Activated CD4-positive, alpha-beta memory T cell treated with anti-CD3 and anti-CD28 coated beads for 36 hours (primary cell): Measurements from ENCODE around the gene ATP8B3. TPM values are rescaled to one million over a fixed set of nuclear protein-coding genes. Genes with fewer than 3 reads are reported as not detected.

Source experiments
- CTCF ChIA-PET: fragments of 350-600 bp; sonication (Branson Sonifier 250); formaldehyde crosslinking; loops from one replicate; lab custom pipeline; 2021; ENCODE audit warnings: antibody characterized with exemption, inconsistent platforms; lab: Charles Lee
- POLR2A ChIA-PET: fragments of 350-600 bp; sonication (Branson Sonifier 250); formaldehyde crosslinking; loops from one replicate; lab custom pipeline; 2021; ENCODE audit warnings: antibody characterized with exemption; lab: Charles Lee
- DNase-seq: peaks from one replicate; pipeline ENCODE4 v3.0.0-alpha.2; 2020
- H3K27ac Mint-ChIP-seq: one replicate; pipeline ENCODE4 v1.8.0; 2021; ENCODE audit warnings: mixed read lengths
- H3K27me3 Mint-ChIP-seq: one replicate; pipeline ENCODE4 v1.8.0; 2021; ENCODE audit warnings: mixed read lengths
- H3K36me3 Mint-ChIP-seq: one replicate; pipeline ENCODE4 v1.8.0; 2021; ENCODE audit warnings: mixed read lengths
- H3K4me1 Mint-ChIP-seq: one replicate; pipeline ENCODE4 v1.8.0; 2021; ENCODE audit warnings: low read depth, mixed read lengths
- H3K4me3 Mint-ChIP-seq: one replicate; pipeline ENCODE4 v1.8.0; 2021; ENCODE audit warnings: mild to moderate bottlenecking, mixed read lengths
- H3K9me3 Mint-ChIP-seq: one replicate; pipeline ENCODE4 v1.8.0; 2021; ENCODE audit warnings: mixed read lengths
- intact Hi-C: fragments of 100-400 bp; cut with micrococcal nuclease; formaldehyde crosslinking; loops from one replicate; pipeline ENCODE4 v1.15.1; 2023
- total RNA-seq, 2 experiments: library from RNA; stranded (reverse); gene quantifications; one replicate each; pipeline ENCODE4 v1.2.3, GENCODE V29; 2021

The ATP8B3 gene
- total RNA-seq, 2 experiments from 2014 or later = 9.6 to 10.0 TPM

DNA sequence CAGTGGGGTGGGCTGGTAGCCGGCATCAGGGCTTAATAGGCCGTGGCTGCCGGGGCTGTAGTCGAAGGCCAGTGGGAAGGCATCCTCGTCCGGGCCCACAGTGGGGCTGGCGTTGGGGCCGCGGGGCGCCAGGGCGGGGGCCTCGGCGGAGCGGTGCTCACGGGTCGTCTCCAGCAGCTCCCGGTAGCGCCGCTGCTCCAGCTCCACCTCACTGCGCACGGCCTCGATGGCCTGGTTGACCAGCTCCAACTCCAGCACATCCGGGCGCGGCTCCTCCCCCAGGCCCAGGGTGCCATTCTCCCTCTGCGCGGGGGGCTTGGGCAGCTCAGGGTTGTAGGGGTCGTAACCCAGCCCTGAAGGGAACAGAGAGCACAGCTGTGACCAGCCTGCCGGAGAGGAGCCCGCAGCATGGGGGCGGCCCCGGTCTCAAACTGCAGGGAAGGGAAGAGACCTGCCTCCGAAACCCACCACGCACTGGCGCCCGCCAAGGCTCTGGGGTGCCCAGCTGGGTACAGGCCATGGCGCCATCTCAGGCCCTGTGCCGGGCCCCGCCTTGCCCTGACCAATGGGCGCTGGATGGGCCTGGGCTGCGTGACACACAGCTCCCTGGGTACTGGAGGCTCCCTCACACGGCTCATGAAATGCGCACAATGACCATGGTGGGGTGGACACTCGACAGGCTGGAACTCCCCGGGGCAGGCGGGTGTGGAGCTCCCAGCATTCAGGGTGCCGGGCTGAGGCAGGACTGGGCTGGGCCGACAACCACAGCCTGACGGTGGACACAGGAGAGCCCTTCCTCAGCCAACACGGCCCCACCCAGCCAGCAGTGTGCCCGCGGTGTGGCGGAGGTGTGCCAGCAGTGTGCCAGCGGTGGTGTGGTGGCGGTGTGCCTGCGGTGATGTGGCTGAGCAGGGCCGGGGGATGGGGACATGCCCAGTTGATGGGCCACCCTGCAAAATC lies 16.5 kb upstream of the ATP8B3 start:
- no peaks in the 10 kb centered on the region for H3K9me3 Mint-ChIP-seq
- no peak for DNase-seq
- POLR2A ChIA-PET = no interaction called here
- no peaks in the 10 kb centered on the region for H3K4me1 Mint-ChIP-seq
- CTCF ChIA-PET = interaction anchor here (1.8 to 3.1 kb wide), 2 partner anchors 9 to 41 kb away, joined by 4 to 25 read pairs; no protein-coding TSS in a partner anchor
- intact Hi-C loops = no loop called here
- no peak overlapping the region for H3K4me3 Mint-ChIP-seq
- no peaks in the 10 kb centered on the region for H3K27me3 Mint-ChIP-seq
- H3K36me3 Mint-ChIP-seq = peaks cover 8% of the 10 kb centered on the region
- H3K27ac Mint-ChIP-seq = no peak overlapping the region

DNA sequence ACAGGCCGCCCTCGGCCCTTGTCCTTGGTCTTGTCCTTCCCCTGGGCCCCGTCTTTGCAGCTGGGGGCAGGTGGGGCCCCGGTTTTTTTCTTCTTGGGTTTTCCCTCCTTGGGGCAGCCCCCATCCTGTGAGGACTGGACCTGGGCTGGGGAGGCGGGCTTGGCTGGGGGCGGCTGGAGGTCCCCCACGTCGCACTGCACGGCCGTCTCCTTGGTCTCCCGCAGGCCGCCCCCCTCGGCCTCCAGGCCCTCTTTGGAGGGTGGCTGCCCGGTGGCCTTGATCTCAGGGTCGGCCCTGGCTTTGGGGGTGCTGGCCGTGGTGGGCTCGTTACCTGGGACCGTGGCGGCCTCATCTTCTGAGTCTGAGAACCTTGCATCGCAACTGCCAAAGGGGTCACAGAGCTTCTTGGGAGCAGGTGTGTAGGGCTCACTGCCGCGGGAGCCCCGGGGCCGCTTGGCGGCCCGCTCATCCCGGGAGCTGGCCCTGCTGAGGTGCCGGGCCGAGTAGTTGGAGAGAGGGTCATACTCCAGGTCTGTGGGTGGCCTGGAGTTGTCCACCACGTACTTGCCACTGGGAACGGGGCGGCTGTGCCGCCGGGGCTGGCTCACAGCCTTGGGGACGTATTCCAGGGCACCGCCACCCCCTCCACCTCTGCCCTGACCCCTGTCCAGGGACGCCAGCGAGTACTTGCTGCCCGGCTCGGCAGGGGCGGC lies 15.6 kb upstream of the ATP8B3 start:
- no peaks in the 10 kb centered on the region for H3K27me3 Mint-ChIP-seq
- H3K27ac Mint-ChIP-seq = no peak overlapping the region
- ChIA-PET CTCF (interaction anchor here (0.6 to 3.5 kb wide), 4 partner anchors 10 to 155 kb away, joined by 3 to 25 read pairs (median 19); no protein-coding TSS in a partner anchor), POLR2A (no interaction called here)
- peaks cover 10% of the 10 kb centered on the region for H3K36me3 Mint-ChIP-seq
- no peak overlapping the region for H3K4me3 Mint-ChIP-seq
- intact Hi-C loops = no loop called here
- H3K9me3 Mint-ChIP-seq = no peaks in the 10 kb centered on the region
- DNase-seq = no peak
- no peaks in the 10 kb centered on the region for H3K4me1 Mint-ChIP-seq

DNA sequence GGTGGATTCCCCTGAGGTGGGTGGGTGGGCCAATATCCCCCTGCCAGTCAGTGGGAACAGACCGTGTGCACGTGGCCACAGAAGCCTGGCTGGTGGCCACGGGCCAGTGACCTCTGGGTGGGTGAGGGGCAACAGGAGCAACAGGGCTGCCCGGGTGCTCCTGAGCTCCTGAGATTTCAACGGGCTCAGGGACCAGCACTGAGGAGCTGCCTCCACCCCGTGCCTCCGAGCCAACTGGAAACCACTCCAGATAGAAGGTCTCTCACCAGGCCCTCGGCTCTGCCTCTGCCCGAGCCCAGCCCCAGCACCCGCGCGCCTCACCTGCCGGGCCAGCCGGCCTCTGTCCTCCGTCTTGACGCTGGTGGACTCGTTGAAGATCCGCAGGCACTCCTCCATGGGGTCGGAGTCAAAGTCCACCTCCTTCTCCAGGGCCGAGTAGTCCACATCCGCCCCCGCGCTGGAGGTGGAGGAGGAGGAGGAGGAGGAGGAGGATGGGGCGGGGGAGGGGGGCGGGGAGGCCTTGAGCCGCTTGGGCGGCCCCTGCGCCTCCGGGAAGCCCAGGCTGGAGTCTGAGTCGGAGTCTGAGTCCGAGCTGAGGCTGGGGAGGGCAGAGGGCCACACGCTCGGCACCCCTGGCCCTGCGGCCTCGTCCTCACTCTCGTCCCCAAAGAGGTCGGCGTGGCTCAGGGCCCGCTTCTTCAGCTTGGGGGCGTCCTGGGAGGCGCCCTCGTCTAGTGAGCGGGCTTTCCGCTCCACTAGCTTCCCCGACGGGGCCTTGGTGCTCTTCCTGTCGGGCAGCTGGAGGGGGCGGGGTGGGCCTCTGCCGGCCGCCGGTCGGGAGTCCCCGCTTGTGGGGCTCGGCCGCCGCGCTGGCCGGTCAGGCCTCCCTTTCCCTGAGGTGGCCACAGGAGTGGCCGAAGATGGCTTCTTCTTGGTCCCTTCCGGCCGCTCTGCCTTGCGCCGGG lies 14.8 kb upstream of the ATP8B3 start:
- H3K9me3 Mint-ChIP-seq = no peaks in the 10 kb centered on the region
- POLR2A ChIA-PET = no interaction called here
- no peaks in the 10 kb centered on the region for H3K27me3 Mint-ChIP-seq
- DNase-seq = no peak
- no peak overlapping the region for H3K4me3 Mint-ChIP-seq
- no peaks in the 10 kb centered on the region for H3K4me1 Mint-ChIP-seq
- no peak overlapping the region for H3K27ac Mint-ChIP-seq
- peaks cover 15% of the 10 kb centered on the region for H3K36me3 Mint-ChIP-seq
- intact Hi-C loops = no loop called here
- CTCF ChIA-PET = interaction anchor here (0.6 to 3.5 kb wide), 34 partner anchors 10 to 424 kb away, joined by 3 to 54 read pairs (median 6); partner anchors contain the start of genes ATP8B3 and MBD3

DNA sequence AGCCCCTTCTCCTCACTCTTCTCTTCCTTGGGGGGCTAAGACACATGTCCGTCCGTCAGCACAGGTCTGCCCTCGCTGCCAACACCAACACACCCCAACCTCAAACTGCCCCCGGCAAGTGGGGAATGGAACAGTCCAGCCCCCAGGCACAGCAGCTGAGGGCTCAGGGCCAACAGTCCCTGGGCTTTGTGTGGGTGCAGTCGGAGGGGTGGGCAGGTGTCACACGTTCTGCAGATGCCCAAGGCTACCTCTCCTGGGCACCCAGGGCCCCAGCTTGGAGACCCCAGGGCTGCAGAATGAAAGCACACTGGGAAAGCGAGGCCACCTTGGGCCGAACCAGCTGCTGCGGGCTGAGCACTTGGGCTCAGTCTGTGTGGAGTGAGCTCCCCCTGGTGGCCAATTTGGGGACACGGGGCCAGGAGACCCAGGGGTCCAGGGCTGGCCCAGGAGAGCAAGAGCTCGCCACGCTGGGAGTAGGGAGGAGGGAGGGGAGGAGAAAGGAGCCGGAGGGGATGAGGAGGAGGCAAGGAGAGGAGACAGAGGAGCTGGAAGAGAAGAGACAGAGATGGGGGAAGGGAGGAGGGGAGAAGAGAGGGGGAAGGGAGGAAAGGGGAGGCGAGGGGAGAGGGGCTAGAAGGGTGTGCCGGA lies 14.0 kb upstream of the ATP8B3 start:
- no peaks in the 10 kb centered on the region for H3K27me3 Mint-ChIP-seq
- peaks cover 18% of the 10 kb centered on the region for H3K36me3 Mint-ChIP-seq
- H3K9me3 Mint-ChIP-seq = no peaks in the 10 kb centered on the region
- peak; percentile 79 for DNase-seq
- CTCF ChIA-PET = interaction anchor here (0.6 to 3.5 kb wide), 41 partner anchors 11 to 932 kb away, joined by 3 to 54 read pairs (median 4); partner anchors contain the start of genes ATP8B3 and MBD3
- POLR2A ChIA-PET = no interaction called here
- no peak overlapping the region for H3K4me3 Mint-ChIP-seq
- H3K27ac Mint-ChIP-seq = no peak overlapping the region
- H3K4me1 Mint-ChIP-seq = no peaks in the 10 kb centered on the region
- intact Hi-C loops = no loop called here

DNA sequence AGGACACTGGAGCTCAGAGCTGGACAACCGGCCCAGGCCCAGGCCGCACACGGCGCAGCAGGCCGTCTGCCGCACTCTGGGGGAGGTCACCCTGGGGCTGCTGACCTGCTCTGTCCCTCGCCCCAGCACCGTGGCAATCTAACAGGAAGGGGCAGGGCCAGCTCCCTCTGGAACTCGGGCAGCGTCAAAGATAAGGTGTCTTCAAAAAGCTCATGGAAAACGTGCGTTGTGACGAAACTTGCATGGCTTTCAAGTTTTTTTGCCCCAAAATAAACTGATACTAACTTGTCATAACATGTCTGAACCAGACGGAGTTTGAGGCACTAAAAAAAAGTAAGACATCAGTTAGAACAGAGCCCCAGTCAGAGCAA lies 12.2 kb upstream of the ATP8B3 start:
- Mint-ChIP-seq H3K4me3 (no peak overlapping the region), H3K27me3 (no peaks in the 10 kb centered on the region), H3K9me3 (no peaks in the 10 kb centered on the region), H3K36me3 (peaks cover 21% of the 10 kb centered on the region), H3K4me1 (no peaks in the 10 kb centered on the region), H3K27ac (no peak overlapping the region)
- POLR2A ChIA-PET = no interaction called here
- CTCF ChIA-PET = interaction anchor here (0.8 to 3.5 kb wide), 2 partner anchors 13 to 42 kb away, joined by 3 to 21 read pairs; no protein-coding TSS in a partner anchor
- DNase-seq = no peak
- intact Hi-C loops = no loop called here

DNA sequence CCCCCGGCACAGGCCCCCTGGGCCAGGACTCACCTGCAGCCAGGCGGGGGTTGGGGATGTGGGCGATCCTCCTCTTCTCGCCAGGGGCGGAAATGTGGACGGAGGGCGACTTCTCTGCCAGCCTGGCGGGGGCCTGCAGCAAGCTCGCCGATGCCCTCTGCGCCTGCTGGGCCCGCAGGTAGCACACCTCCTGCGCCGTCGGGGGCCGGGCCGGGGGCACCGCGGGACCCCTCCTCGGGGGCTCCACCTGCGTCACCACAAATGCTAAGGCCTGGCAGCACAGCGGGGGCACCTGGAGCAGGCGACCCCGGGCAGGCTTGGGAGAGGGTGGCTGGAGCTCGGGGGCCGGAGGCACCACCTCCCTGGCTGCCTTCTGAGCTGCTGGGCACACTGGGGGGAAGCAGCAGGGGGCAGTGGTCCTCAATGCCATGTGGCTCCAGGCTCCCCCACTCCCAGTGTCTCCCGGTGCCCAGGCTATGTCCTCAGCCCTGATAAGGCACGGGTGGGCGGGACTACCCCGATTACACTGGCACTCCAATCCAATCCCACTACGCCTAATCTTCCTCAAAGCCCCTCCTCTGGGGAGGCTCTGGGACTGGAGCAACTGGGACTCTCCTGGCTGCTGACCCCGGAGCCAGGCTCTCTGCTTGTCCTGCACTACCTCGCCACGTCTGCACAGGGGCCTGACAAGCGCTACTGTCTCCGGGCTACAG lies 11.6 kb upstream of the ATP8B3 start:
- Mint-ChIP-seq H3K9me3 (no peaks in the 10 kb centered on the region), H3K4me3 (no peak overlapping the region), H3K27ac (no peak overlapping the region), H3K27me3 (no peaks in the 10 kb centered on the region), H3K4me1 (no peaks in the 10 kb centered on the region), H3K36me3 (peaks cover 21% of the 10 kb centered on the region)
- no peak for DNase-seq
- intact Hi-C loops = no loop called here
- ChIA-PET POLR2A (no interaction called here), CTCF (interaction anchor here (0.8 kb wide), 1 partner anchor 14 kb away, joined by 3 read pairs; no protein-coding TSS in a partner anchor)

DNA sequence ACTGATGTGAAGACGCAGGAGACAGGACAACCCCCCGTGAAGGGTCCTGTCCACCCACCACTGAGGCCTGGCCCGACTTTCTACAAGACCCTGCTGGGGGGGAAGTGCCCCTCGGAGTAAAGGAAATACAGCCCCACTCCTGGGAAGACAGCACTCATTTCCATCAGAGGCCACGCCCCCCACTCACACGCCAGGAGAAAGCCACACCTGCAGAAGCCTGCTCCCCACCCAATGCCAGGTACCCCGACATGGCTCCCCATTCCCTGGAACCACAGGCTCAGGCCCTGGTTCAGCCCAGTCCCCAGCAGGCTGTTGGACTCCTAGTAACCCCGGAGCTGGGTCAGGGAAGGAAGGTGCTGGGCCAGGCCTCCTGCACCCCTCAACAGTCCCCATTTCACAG lies 10.9 kb upstream of the ATP8B3 start:
- no peaks in the 10 kb centered on the region for H3K4me1 Mint-ChIP-seq
- H3K27me3 Mint-ChIP-seq = no peaks in the 10 kb centered on the region
- no peak for DNase-seq
- POLR2A ChIA-PET = no interaction called here
- H3K36me3 Mint-ChIP-seq = peaks cover 23% of the 10 kb centered on the region
- intact Hi-C loops = no loop called here
- no peak overlapping the region for H3K4me3 Mint-ChIP-seq
- H3K9me3 Mint-ChIP-seq = no peaks in the 10 kb centered on the region
- no peak overlapping the region for H3K27ac Mint-ChIP-seq
- CTCF ChIA-PET = no interaction called here

DNA sequence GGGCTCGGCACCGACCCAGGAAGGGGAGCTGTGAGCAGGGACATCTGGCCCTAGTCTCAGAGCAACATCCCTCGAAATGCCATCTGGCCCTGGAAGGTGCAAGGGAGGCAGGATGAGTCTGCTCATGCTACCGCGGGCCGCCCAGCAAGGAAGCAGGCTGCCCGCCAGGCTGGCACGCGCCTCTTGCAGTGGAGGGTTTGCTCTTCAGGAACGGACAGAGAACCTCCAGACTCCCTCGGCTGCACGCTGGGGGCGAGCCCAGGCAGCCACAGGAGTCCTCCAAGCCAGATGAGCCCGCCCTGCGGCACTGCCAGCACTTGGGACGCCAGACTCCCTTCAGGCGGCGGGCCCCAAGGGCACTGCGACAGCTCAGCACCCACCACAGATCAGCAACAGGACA lies 10.1 kb upstream of the ATP8B3 start:
- ChIA-PET CTCF (interaction anchor here (0.8 kb wide), 1 partner anchor 16 kb away, joined by 3 read pairs; no protein-coding TSS in a partner anchor), POLR2A (no interaction called here)
- DNase-seq = no peak
- intact Hi-C loops = no loop called here
- H3K4me3 Mint-ChIP-seq = no peak overlapping the region
- H3K4me1 Mint-ChIP-seq = no peaks in the 10 kb centered on the region
- H3K27ac Mint-ChIP-seq = no peak overlapping the region
- no peaks in the 10 kb centered on the region for H3K9me3 Mint-ChIP-seq
- H3K27me3 Mint-ChIP-seq = no peaks in the 10 kb centered on the region
- H3K36me3 Mint-ChIP-seq = peaks cover 24% of the 10 kb centered on the region

DNA sequence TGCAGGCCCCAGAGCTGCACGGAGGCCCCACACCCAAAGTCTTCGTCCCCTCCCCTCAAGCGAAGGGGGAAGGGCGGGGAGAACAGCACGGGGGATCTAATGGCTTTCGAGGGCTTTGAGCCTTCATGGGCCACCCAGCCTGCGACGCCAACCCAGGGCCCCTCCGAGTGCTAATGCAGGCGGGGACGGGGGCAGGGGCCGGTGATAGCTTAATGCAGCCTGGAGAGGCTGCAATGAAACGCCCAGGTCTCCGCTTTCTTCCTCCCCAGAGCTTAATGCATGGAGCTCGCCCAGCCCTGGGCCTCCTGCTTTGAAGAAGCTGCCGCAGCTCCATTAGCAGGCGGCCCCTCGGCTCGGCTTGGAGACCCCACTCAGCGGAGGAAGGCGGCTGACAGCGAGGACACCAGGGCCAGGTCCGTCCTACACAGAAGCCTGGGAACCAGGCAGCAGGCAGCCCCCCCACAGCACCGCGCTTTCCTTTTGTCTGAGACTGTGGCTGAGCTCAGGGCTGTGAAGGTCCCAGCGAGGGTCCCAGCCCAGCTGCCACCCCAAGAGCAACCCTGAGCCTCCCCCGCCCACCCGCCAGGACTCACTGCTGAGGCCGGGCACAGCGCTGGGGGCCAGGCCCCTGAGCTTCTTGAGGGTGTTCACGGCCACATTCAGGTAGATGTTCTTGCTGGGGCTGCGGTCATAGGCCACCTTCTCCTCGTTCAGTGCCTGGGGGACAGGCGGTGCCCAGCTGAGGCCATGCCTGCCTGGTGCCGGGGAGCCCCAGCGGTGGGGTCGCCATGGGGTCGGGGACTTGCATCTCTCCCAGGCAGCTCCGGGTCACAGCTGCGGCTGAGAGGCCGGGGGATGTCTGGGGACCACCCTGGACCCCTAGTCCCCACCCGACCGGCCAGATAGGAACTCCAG lies 7.5 kb upstream of the ATP8B3 start:
- Mint-ChIP-seq H3K27me3 (no peaks in the 10 kb centered on the region), H3K36me3 (peaks cover 23% of the 10 kb centered on the region), H3K4me3 (no peak overlapping the region), H3K9me3 (no peaks in the 10 kb centered on the region), H3K27ac (no peak overlapping the region), H3K4me1 (no peaks in the 10 kb centered on the region)
- no peak for DNase-seq
- ChIA-PET CTCF (no interaction called here), POLR2A (no interaction called here)
- intact Hi-C loops = no loop called here
